Measurements from ENCODE around the gene PDE6C.

The PDE6C gene

DNA sequence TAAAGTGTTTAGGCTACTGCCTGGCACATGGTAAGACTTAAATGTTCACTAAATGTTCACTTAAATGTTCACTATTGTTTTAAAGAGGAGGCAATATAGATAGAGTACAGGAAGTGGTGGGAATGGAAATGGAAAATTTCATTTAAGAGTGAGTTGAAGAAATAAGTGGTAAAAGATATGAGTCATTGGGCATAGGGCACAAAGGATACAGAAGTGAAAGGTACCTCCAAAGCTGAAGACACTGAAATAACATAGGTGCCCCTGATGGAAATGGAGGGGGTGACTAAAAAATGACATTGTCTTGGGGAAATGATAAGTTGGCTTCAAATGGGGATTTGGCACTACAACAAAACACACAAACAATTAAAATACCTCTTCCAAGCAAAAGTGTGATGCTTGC lies 95.3 kb downstream of the PDE6C start:
- no peak for DNase-seq

- DNase-seq: no peak
These were observed 98.1 kb downstream of the PDE6C start for GRCh38 chr10:93710333-93710909.

GRCh38 chr10:93711891-93712290 lies 99.6 kb downstream of the PDE6C start:
- DNase-seq: no peak

DNA sequence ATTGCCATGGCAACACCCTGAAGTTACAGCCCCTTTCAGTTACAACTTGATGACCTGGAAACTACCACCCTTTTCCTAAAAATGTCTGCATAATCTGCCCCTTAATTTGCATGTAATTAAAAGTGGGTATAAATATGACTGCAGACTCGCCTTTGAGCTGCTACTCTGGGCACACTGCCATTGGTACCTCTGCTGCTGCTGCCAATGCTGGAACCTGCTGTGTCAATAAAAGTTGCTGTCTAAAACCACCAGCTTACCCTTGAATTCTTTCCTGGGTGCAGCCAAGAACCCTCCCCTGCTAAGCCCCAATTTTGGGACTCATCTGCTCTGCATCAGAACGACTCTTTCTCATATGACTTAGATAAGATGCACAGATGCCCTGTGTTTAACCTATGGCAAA lies 100.3 kb downstream of the PDE6C start:
- no peak for DNase-seq

DNA sequence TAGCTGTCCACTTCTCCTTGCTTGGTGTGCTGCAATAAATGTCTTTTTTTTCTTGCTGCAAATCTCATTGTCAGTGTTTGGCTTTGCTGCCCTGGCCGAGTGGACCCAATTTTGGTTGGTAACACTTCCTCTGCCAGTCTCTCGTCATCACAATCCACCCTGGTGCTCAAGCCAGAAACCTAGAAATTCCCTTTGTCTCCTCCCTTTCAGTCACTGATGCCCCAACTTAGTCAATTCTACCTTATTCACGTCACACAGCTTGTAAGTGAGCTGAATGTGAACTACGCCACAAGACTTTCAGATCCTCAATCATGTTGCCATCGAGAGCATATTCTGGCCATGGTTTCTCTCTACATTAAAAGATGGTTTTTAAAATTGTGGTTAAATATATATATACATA lies 103.0 kb downstream of the PDE6C start:
- DNase-seq: no peak
